CD8-positive, alpha-beta memory T cell (primary cell): Measurements from ENCODE around the gene F11. TPM values are rescaled to one million over a fixed set of nuclear protein-coding genes. Genes with fewer than 3 reads are reported as not detected.
"Not testable (repeated sequence)": the region's sequence is repeated elsewhere in the genome, so short reads cannot be mapped to it uniquely, and the experiment has no call there.

Experiments used
- CTCF ChIA-PET: fragments of 350-600 bp; sonication (Branson Sonifier 250); formaldehyde crosslinking; loops from one replicate; lab custom pipeline; 2021; ENCODE audit warnings: antibody characterized with exemption; lab: Charles Lee
- POLR2A ChIA-PET: fragments of 350-600 bp; sonication (Branson Sonifier 250); formaldehyde crosslinking; loops from one replicate; lab custom pipeline; 2021; ENCODE audit warnings: antibody characterized with exemption; lab: Charles Lee
- DNase-seq, 5 donors: peaks; one replicate each; pipeline versions ENCODE4 v3.0.0 to v3.0.0-alpha.2; 2020 to 2022; ENCODE audit warnings: mixed read lengths in 1 of 5
- H3K27ac ChIP-seq: one replicate; pipeline ENCODE4 v1.7.0; 2013; ENCODE audit warnings: low read depth, mild to moderate bottlenecking, low read length, moderate library complexity
- H3K27me3 ChIP-seq: 2 replicates; pipeline ENCODE4 v1.7.0; 2013; ENCODE audit warnings: low read length, mild to moderate bottlenecking; ENCODE audit not compliant: insufficient read depth, poor library complexity, severe bottlenecking
- H3K36me3 ChIP-seq: 2 replicates; pipeline ENCODE4 v1.7.0; 2013; ENCODE audit warnings: mild to moderate bottlenecking, low read length, moderate library complexity; ENCODE audit not compliant: insufficient read depth
- H3K4me1 ChIP-seq: 2 replicates; pipeline ENCODE4 v1.7.0; 2013; ENCODE audit warnings: mild to moderate bottlenecking, low read length, moderate library complexity; ENCODE audit not compliant: insufficient read depth
- H3K4me3 ChIP-seq: 2 replicates; pipeline ENCODE4 v1.7.0; 2013; ENCODE audit warnings: mild to moderate bottlenecking, low read length
- H3K9me3 ChIP-seq: 2 replicates; pipeline ENCODE4 v1.7.0; 2013; ENCODE audit warnings: mild to moderate bottlenecking, low read length
- H3K27ac Mint-ChIP-seq, 8 donors: one replicate each; pipeline ENCODE4 v1.8.0; 2020 to 2021; ENCODE audit warnings: mixed read lengths in 8 of 8, mild to moderate bottlenecking in 6 of 8, inconsistent platforms in 3 of 8, moderate library complexity in 3 of 8
- H3K27me3 Mint-ChIP-seq, 2 donors: one replicate each; pipeline ENCODE4 v1.8.0; 2020 to 2021; ENCODE audit warnings: mixed read lengths in 2 of 2, mild to moderate bottlenecking in 1 of 2, moderate library complexity in 1 of 2
- H3K36me3 Mint-ChIP-seq, 3 donors: one replicate each; pipeline ENCODE4 v1.8.0; 2020 to 2021; ENCODE audit warnings: mixed read lengths in 3 of 3, inconsistent platforms in 1 of 3, mild to moderate bottlenecking in 1 of 3
- H3K4me1 Mint-ChIP-seq, 3 donors: one replicate each; pipeline ENCODE4 v1.8.0; 2020 to 2021; ENCODE audit warnings: mixed read lengths in 3 of 3, inconsistent platforms in 1 of 3, mild to moderate bottlenecking in 1 of 3
- H3K4me3 Mint-ChIP-seq, 7 donors: one replicate each; pipeline ENCODE4 v1.8.0; 2020 to 2021; ENCODE audit warnings: mixed read lengths in 7 of 7, mild to moderate bottlenecking in 6 of 7, moderate library complexity in 4 of 7, inconsistent platforms in 2 of 7
- H3K9me3 Mint-ChIP-seq, 5 donors: one replicate each; pipeline ENCODE4 v1.8.0; 2020 to 2022; ENCODE audit warnings: mixed read lengths in 5 of 5, mild to moderate bottlenecking in 3 of 5, moderate library complexity in 2 of 5, inconsistent platforms in 1 of 5
- polyA plus RNA-seq: library from polyadenylated mRNA; unstranded; fragments of 300-500 nt; fragmentation: Illumina TruSeq; gene quantifications from one replicate; pipeline ENCODE4 v1.2.3, GENCODE V29; 2021
- total RNA-seq, 2 experiments: library from RNA; stranded (reverse); gene quantifications; one replicate each; pipeline ENCODE4 v1.2.3, GENCODE V29; 2021

F11 gene
- total and polyA plus RNA-seq, 3 experiments from 2014 or later: not detected

- DNase-seq, CTCF ChIA-PET, H3K4me3 ChIP-seq, H3K9me3 ChIP-seq, H3K27ac ChIP-seq, H3K36me3 ChIP-seq, H3K4me3 Mint-ChIP-seq, H3K27ac Mint-ChIP-seq, H3K9me3 Mint-ChIP-seq, POLR2A ChIA-PET, H3K27me3 ChIP-seq, H3K4me1 Mint-ChIP-seq, H3K4me1 ChIP-seq, H3K36me3 Mint-ChIP-seq: not testable (repeated sequence)
- peaks cover 1 to 16% of the 10 kb centered on the region in 2 donors for H3K27me3 Mint-ChIP-seq
Measured at GRCh38 chr4:186273392-186273789, 7.4 kb downstream of the F11 start.

- H3K36me3 ChIP-seq: no peaks in the 10 kb centered on the region
- no peaks in the 10 kb centered on the region for H3K9me3 ChIP-seq
- ChIA-PET POLR2A (no interaction called here), CTCF (no interaction called here)
- no peak overlapping the region for H3K4me3 ChIP-seq
- Mint-ChIP-seq H3K36me3 (no peaks in the 10 kb centered on the region), H3K27ac (no peak overlapping the region), H3K27me3 (peaks cover 3 to 20% of the 10 kb centered on the region in 2 donors), H3K4me1 (no peaks in the 10 kb centered on the region), H3K4me3 (no peak overlapping the region), H3K9me3 (peaks cover 0 to 1% (median 0%) of the 10 kb centered on the region in 5 donors)
- H3K4me1 ChIP-seq: no peaks in the 10 kb centered on the region
- H3K27ac ChIP-seq: no peak overlapping the region
- DNase-seq: no peak
- no peaks in the 10 kb centered on the region for H3K27me3 ChIP-seq
Measured at GRCh38 chr4:186283311-186283710, 17.3 kb downstream of the F11 start.

- Mint-ChIP-seq H3K27me3 (peaks cover 6 to 21% of the 10 kb centered on the region in 2 donors), H3K36me3 (no peaks in the 10 kb centered on the region), H3K4me1 (no peaks in the 10 kb centered on the region), H3K27ac (no peak overlapping the region), H3K4me3 (no peak overlapping the region), H3K9me3 (peaks cover 0 to 1% (median 0%) of the 10 kb centered on the region in 5 donors)
- Histone ChIP-seq H3K4me1 (no peaks in the 10 kb centered on the region), H3K27me3 (no peaks in the 10 kb centered on the region), H3K4me3 (no peak overlapping the region), H3K36me3 (no peaks in the 10 kb centered on the region), H3K27ac (no peak overlapping the region), H3K9me3 (no peaks in the 10 kb centered on the region)
- DNase-seq: no peak
- ChIA-PET POLR2A (no interaction called here), CTCF (no interaction called here)
Measured at GRCh38 chr4:186285147-186285546, 19.2 kb downstream of the F11 start.

DNA sequence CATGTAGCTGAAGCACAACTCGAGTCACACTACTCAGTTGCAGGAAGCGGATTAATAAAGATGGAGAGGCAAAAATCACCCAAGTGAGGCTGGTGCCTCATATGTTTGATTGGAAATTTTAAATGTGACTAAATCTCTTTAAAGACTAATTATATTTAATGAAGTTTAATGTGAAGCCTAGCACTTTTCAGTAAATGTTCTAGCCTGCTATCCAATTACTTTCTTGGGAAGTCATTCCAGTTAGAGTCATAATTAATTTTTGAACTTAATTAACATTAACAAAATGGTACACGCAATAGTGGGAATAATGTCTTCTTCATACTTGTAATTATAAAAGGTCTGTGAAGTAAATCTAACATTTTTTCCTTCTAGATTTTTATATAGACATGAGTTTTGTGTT lies 20.6 kb downstream of the F11 start:
- Mint-ChIP-seq H3K27ac (no peak overlapping the region), H3K9me3 (peaks cover 0 to 1% (median 0%) of the 10 kb centered on the region in 5 donors), H3K4me1 (no peaks in the 10 kb centered on the region), H3K36me3 (no peaks in the 10 kb centered on the region), H3K4me3 (no peak overlapping the region), H3K27me3 (peaks cover 6 to 29% of the 10 kb centered on the region in 2 donors)
- Histone ChIP-seq H3K27ac (no peak overlapping the region), H3K36me3 (no peaks in the 10 kb centered on the region), H3K4me1 (no peaks in the 10 kb centered on the region), H3K4me3 (no peak overlapping the region), H3K9me3 (no peaks in the 10 kb centered on the region), H3K27me3 (no peaks in the 10 kb centered on the region)
- CTCF ChIA-PET: no interaction called here
- POLR2A ChIA-PET: no interaction called here
- DNase-seq: no peak

DNA sequence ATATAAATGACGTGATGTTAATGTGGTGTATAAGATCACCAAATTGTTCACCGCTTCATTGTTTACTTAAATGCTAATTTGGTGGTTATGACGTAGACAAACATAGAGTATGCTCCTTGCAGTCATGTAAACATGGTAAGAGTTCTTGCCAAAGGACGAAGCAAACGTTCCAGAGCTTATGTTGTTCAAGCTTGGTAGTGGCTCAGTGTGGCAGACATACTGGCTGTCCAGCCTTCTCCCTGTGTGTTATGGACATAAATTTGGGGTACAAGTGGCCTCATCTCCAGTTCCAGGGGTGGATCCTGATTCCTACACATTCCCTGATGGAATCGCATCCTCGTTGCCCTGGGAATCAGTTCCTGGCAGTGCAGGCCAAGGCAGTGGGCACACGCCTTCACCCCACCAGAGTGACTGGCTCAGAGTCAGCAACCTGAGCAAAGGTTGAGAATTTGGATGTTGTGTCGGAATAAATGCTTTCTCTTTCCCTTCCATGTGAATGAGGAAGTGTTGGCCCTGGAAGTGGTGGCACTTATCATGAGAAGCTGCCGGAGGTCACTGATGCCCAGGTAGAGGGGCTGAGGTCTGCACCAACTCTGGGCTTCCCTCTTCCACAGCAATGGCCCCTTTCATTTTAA lies 25.4 kb downstream of the F11 start:
- Histone ChIP-seq H3K4me1 (no peaks in the 10 kb centered on the region), H3K36me3 (no peaks in the 10 kb centered on the region), H3K27ac (no peak overlapping the region), H3K9me3 (no peaks in the 10 kb centered on the region), H3K27me3 (no peaks in the 10 kb centered on the region), H3K4me3 (no peak overlapping the region)
- no peaks in the 10 kb centered on the region for H3K36me3 Mint-ChIP-seq
- no peak for DNase-seq
- no peaks in the 10 kb centered on the region for H3K9me3 Mint-ChIP-seq
- H3K27me3 Mint-ChIP-seq: peaks cover 14 to 38% of the 10 kb centered on the region in 2 donors
- POLR2A ChIA-PET: no interaction called here
- no peak overlapping the region for H3K4me3 Mint-ChIP-seq
- no peak overlapping the region for H3K27ac Mint-ChIP-seq
- CTCF ChIA-PET: no interaction called here
- no peaks in the 10 kb centered on the region for H3K4me1 Mint-ChIP-seq

- POLR2A ChIA-PET: no interaction called here
- DNase-seq: no peak
Measured at GRCh38 chr4:186294160-186294559, 28.2 kb downstream of the F11 start.

GRCh38 chr4:186296481-186296880 lies 30.5 kb downstream of the F11 start:
- Mint-ChIP-seq H3K9me3 (no peaks in the 10 kb centered on the region), H3K36me3 (no peaks in the 10 kb centered on the region), H3K27ac (peak overlapping the region in 1 of 8 donors; percentile 48), H3K27me3 (peaks cover 23 to 51% of the 10 kb centered on the region in 2 donors), H3K4me3 (no peak overlapping the region), H3K4me1 (peaks cover 3 to 5% (median 4%) of the 10 kb centered on the region in 3 donors)
- Histone ChIP-seq H3K27ac (no peak overlapping the region), H3K4me3 (no peak overlapping the region), H3K36me3 (no peaks in the 10 kb centered on the region), H3K9me3 (no peaks in the 10 kb centered on the region), H3K27me3 (no peaks in the 10 kb centered on the region), H3K4me1 (no peaks in the 10 kb centered on the region)
- no peak for DNase-seq
- ChIA-PET CTCF (interaction anchor here (1.9 to 2.1 kb wide), 2 partner anchors 13 to 16 kb away, joined by 4 read pairs; no protein-coding TSS in a partner anchor), POLR2A (no interaction called here)

More at GRCh38 chr4:186294160-186294559, 28.2 kb downstream of the F11 start:
- H3K4me1 ChIP-seq: no peaks in the 10 kb centered on the region
- H3K27me3 ChIP-seq: no peaks in the 10 kb centered on the region
- Mint-ChIP-seq H3K4me1 (peaks cover 3 to 5% (median 4%) of the 10 kb centered on the region in 3 donors), H3K27ac (no peak overlapping the region), H3K27me3 (peaks cover 21 to 50% of the 10 kb centered on the region in 2 donors), H3K9me3 (no peaks in the 10 kb centered on the region), H3K36me3 (no peaks in the 10 kb centered on the region), H3K4me3 (no peak overlapping the region)
- no peaks in the 10 kb centered on the region for H3K36me3 ChIP-seq
- no peak overlapping the region for H3K4me3 ChIP-seq
- CTCF ChIA-PET: no interaction called here
- H3K27ac ChIP-seq: no peak overlapping the region
- no peaks in the 10 kb centered on the region for H3K9me3 ChIP-seq

DNA sequence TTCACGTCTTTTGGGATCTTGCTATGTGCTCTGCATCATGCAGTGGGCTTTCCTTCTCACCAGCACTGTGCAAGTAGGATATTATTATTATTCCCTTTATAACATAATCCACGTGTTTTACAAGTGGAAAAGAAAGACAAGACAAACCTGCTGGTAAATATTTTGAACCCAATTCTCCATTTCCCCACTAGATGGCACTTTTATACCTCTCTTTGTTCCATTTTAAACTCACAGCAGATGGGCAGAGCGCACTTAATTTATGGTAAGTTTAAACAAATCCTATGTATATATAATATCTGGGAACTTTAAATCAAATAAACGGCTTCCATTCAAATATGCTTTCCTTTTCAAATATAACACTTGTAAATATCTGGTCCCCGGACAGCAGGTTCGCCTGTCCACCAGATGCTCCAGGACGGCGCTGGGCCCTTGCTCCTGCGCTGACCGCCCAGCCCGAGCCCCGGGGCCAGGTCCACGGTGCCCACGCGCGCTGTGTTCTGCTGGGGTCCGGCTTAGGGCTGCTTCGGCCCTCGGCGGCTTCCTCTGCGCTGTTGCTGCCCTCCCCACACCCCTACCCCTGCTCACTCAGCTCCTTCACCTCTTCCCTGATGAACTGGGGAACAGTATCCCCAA lies 31.1 kb downstream of the F11 start:
- ChIA-PET POLR2A (no interaction called here), CTCF (interaction anchor here (2.1 kb wide), 1 partner anchor 13 kb away, joined by 4 read pairs; no protein-coding TSS in a partner anchor)
- H3K27ac ChIP-seq: no peak overlapping the region
- Mint-ChIP-seq H3K36me3 (no peaks in the 10 kb centered on the region), H3K4me1 (peaks cover 3 to 5% (median 4%) of the 10 kb centered on the region in 3 donors), H3K4me3 (no peak overlapping the region), H3K27ac (no peak overlapping the region), H3K27me3 (peaks cover 23 to 51% of the 10 kb centered on the region in 2 donors), H3K9me3 (no peaks in the 10 kb centered on the region)
- no peaks in the 10 kb centered on the region for H3K27me3 ChIP-seq
- H3K36me3 ChIP-seq: no peaks in the 10 kb centered on the region
- H3K4me3 ChIP-seq: no peak overlapping the region
- no peaks in the 10 kb centered on the region for H3K9me3 ChIP-seq
- no peaks in the 10 kb centered on the region for H3K4me1 ChIP-seq
- DNase-seq: no peak
